A549 (cell line): Measurements from ENCODE around the gene PLCB1. TPM values are rescaled to one million over a fixed set of nuclear protein-coding genes. Genes with fewer than 3 reads are reported as not detected.

ENCODE experiments used
- ATAC-seq, 2 experiments: fragments of 200-7000 bp in 1 of 2; fragments of >200 bp in 1 of 2; cut with Nextera tagmentation in 1 of 2; cut with Tn5 transposase in 1 of 2; 3 replicates each; pipeline versions ENCODE4 v1.8.0 to v1.9.1; 2018 to 2020; ENCODE audit warnings: mild to moderate bottlenecking in 1 of 2, moderate library complexity in 1 of 2
- CTCF ChIA-PET: fragments of 300-600 bp; sonication (Branson Sonifier 250); formaldehyde crosslinking; extraction: SDS; loops from one replicate; lab custom pipeline; 2021; ENCODE audit warnings: antibody characterized with exemption, inconsistent platforms; lab: Yijun Ruan, JAX
- POLR2A ChIA-PET: fragments of 350-600 bp; formaldehyde crosslinking; extraction: SDS; loops from one replicate; lab custom pipeline; 2021; ENCODE audit warnings: antibody characterized with exemption, inconsistent platforms; lab: Yijun Ruan, JAX
- DNase-seq, 2 experiments: peaks; one replicate each; pipeline versions ENCODE4 v3.0.0 to v3.0.0-alpha.2; 2011 to 2016; ENCODE audit warnings: low read depth in 1 of 2, low spot score in 1 of 2
- FAIRE-seq: peaks from 2 replicates; lab custom pipeline; 2011; peaks lifted over from hg19 to GRCh38; lab: Jason Lieb, UNC
- H3K27ac ChIP-seq, 2 experiments: fragments of >200 bp; sonication (Bioruptor Twin); formaldehyde crosslinking; 3 replicates each; pipeline ENCODE4 v1.5.1; 2016 to 2017
- H3K4me1 ChIP-seq: fragments of >200 bp; sonication (Bioruptor Twin); formaldehyde crosslinking; 3 replicates; pipeline ENCODE4 v1.6.1; 2016
- H3K4me2 ChIP-seq: fragments of >200 bp; sonication (Bioruptor Twin); formaldehyde crosslinking; 3 replicates; pipeline ENCODE4 v1.6.1; 2016
- H3K4me3 ChIP-seq: fragments of >200 bp; sonication (Bioruptor Twin); formaldehyde crosslinking; 3 replicates; pipeline ENCODE4 v1.5.1; 2016
- H3K9me3 ChIP-seq: fragments of >200 bp; sonication (Bioruptor Twin); formaldehyde crosslinking; 3 replicates; pipeline ENCODE4 v1.6.1; 2016
- ATOH8 ChIP-seq: fragments of 250-450 bp; sonication (Bioruptor Pico); IDR thresholded peaks from 2 replicates; pipeline ENCODE4 v1.5.0; 2020; ENCODE audit warnings: low read depth, mild to moderate bottlenecking, moderate library complexity
- CBX2 ChIP-seq: fragments of 200-600 bp; sonication (generic); IDR thresholded peaks from 2 replicates; pipeline ENCODE4 v1.6.1; 2016; ENCODE audit warnings: low read depth, mild to moderate bottlenecking, borderline replicate concordance
- CBX8 ChIP-seq: fragments of 200-600 bp; sonication (generic); IDR thresholded peaks from 2 replicates; pipeline ENCODE4 v1.6.1; 2016
- CHD4 ChIP-seq: fragments of 200-600 bp; sonication (generic); IDR thresholded peaks from 2 replicates; pipeline ENCODE4 v1.6.1; 2016; ENCODE audit warnings: antibody characterized with exemption, mild to moderate bottlenecking, borderline replicate concordance
- EHF ChIP-seq: fragments of 250-450 bp; sonication (Bioruptor Pico); IDR thresholded peaks from 2 replicates; pipeline ENCODE4 v1.5.0; 2020; ENCODE audit warnings: mild to moderate bottlenecking
- EHMT2 ChIP-seq: fragments of 200-600 bp; sonication (generic); IDR thresholded peaks from 2 replicates; pipeline ENCODE4 v1.6.1; 2016; ENCODE audit warnings: antibody characterized with exemption, low read depth, mild to moderate bottlenecking, moderate library complexity
- FOSB ChIP-seq: fragments of 250-450 bp; sonication (Bioruptor Pico); IDR thresholded peaks from 2 replicates; pipeline ENCODE4 v1.5.0; 2020; ENCODE audit warnings: mild to moderate bottlenecking, moderate library complexity
- FOSL2 ChIP-seq, 2 experiments: fragments of 450-650 bp in 1 of 2; fragments of >200 bp in 1 of 2; sonication (Bioruptor Twin) in 1 of 2; formaldehyde crosslinking; IDR thresholded peaks; 2 replicates each; pipeline versions ENCODE4 v1.5.0 to v1.6.1; 2016 to 2020; ENCODE audit warnings: mild to moderate bottlenecking in 1 of 2, moderate library complexity in 1 of 2
- HDAC2 ChIP-seq: fragments of 200-600 bp; sonication (generic); IDR thresholded peaks from 2 replicates; pipeline ENCODE4 v1.6.1; 2016
- HEYL ChIP-seq: fragments of 250-450 bp; sonication (Bioruptor Pico); IDR thresholded peaks from 2 replicates; pipeline ENCODE4 v1.8.0; 2021; ENCODE audit warnings: mild to moderate bottlenecking, moderate library complexity
- HOXB13 ChIP-seq: fragments of 250-450 bp; sonication (Bioruptor Pico); IDR thresholded peaks from 2 replicates; pipeline ENCODE4 v1.5.0; 2020; ENCODE audit warnings: low read depth, mild to moderate bottlenecking, moderate library complexity
- JUNB ChIP-seq: fragments of >200 bp; sonication (Bioruptor Twin); formaldehyde crosslinking; IDR thresholded peaks from 2 replicates; pipeline ENCODE4 v1.6.1; 2016
- KDM1A ChIP-seq: fragments of 200-600 bp; sonication (generic); IDR thresholded peaks from 2 replicates; pipeline ENCODE4 v1.6.1; 2016; ENCODE audit warnings: low read depth, mild to moderate bottlenecking
- MAFK ChIP-seq: fragments of 450-650 bp; IDR thresholded peaks from 2 replicates; pipeline ENCODE4 v1.6.1; 2014; ENCODE audit not compliant: partially characterized antibody
- MYC ChIP-seq: IDR thresholded peaks from 2 replicates; pipeline ENCODE4 v1.6.1; 2012; ENCODE audit warnings: mild to moderate bottlenecking, inconsistent platforms, low read length, improper control_type of control experiment, borderline replicate concordance
- NFE2L2 ChIP-seq: fragments of 150-350 bp; conservative IDR thresholded peaks from 2 replicates; pipeline ENCODE4 v1.6.1; 2014; ENCODE audit warnings: low read length
- NPAS2 ChIP-seq: fragments of 250-450 bp; sonication (Bioruptor Pico); IDR thresholded peaks from 2 replicates; pipeline ENCODE4 v1.8.0; 2022; ENCODE audit warnings: mild to moderate bottlenecking, moderate library complexity, borderline replicate concordance
- POLR2A ChIP-seq: IDR thresholded peaks from 2 replicates; pipeline ENCODE4 v1.6.1; 2012; ENCODE audit warnings: mild to moderate bottlenecking, low read length
- RARB ChIP-seq: fragments of 250-450 bp; sonication (Bioruptor Pico); IDR thresholded peaks from 2 replicates; pipeline ENCODE4 v1.8.0; 2021; ENCODE audit warnings: mild to moderate bottlenecking, moderate library complexity
- RFX5 ChIP-seq: fragments of 450-650 bp; IDR thresholded peaks from 2 replicates; pipeline ENCODE4 v1.7.1; 2014; ENCODE audit warnings: antibody characterized with exemption, mild to moderate bottlenecking, moderate library complexity
- RNF2 ChIP-seq: fragments of 200-600 bp; sonication (generic); IDR thresholded peaks from 2 replicates; pipeline ENCODE4 v1.6.1; 2016; ENCODE audit warnings: low read depth, mild to moderate bottlenecking, antibody characterized with exemption, moderate library complexity, borderline replicate concordance
- SREBF2 ChIP-seq: fragments of 450-650 bp; IDR thresholded peaks from 2 replicates; pipeline ENCODE4 v1.6.1; 2014; ENCODE audit warnings: mild to moderate bottlenecking, moderate library complexity
- USF2 ChIP-seq: fragments of 450-650 bp; IDR thresholded peaks from 2 replicates; pipeline ENCODE4 v1.6.1; 2014; ENCODE audit warnings: antibody characterized with exemption
- ZFP36 ChIP-seq: fragments of 450-650 bp; IDR thresholded peaks from 2 replicates; pipeline ENCODE4 v1.6.1; 2014; ENCODE audit warnings: borderline replicate concordance; ENCODE audit not compliant: partially characterized antibody
- ZNF302 ChIP-seq: fragments of 250-450 bp; sonication (Bioruptor Pico); IDR thresholded peaks from 2 replicates; pipeline ENCODE4 v1.9.0; 2021; ENCODE audit warnings: inconsistent platforms, mild to moderate bottlenecking, moderate library complexity
- ZSCAN20 ChIP-seq: fragments of 250-450 bp; sonication (Bioruptor Pico); IDR thresholded peaks from 2 replicates; pipeline ENCODE4 v1.8.0; 2022; ENCODE audit warnings: mild to moderate bottlenecking, moderate library complexity
- WGBS: methylation state at CpG from one replicate; pipeline ENCODE4 v1.1.6; 2017; ENCODE audit errors: missing lambda C conversion rate; 5-methylcytosine and 5-hydroxymethylcytosine counted together
- polyA plus RNA-seq, 4 experiments: library from polyadenylated mRNA; depleted of rRNA in 3 of 4; stranded (reverse); fragments of >200 nt; fragmentation: RNase III in 1 of 4; extraction: RNeasy Plus Mini Kit Qiagen cat#74134 plus additional on column Dnase treatment in 1 of 4; gene quantifications; 2 replicates in 3 of 4; 3 replicates in 1 of 4; pipeline ENCODE4 v1.2.3, GENCODE V29; 2011 to 2017

The PLCB1 gene
- polyA plus RNA-seq, 2 of the 4 experiments (the other 2 are of a cell fraction): 0.97 to 6.3 TPM

GRCh38 chr20:8226106-8226505 lies 94.0 kb downstream of the PLCB1 start:
- DNase-seq (no peak), ATAC-seq (no peak), FAIRE-seq (no peak)
- WGBS: 54% methylated on average over 2 of the region's 2 CpGs
- peaks cover 19% of the 10 kb centered on the region for H3K4me1 ChIP-seq
- no peak overlapping the region for H3K4me3 ChIP-seq
- H3K4me2 ChIP-seq: no peak overlapping the region
- ChIA-PET CTCF (no interaction called here), POLR2A (no interaction called here)
- no peaks in the 10 kb centered on the region for H3K9me3 ChIP-seq
- no peak overlapping the region for H3K27ac ChIP-seq
- TF ChIP-seq RARB (CRISPR knock-in tag) (no peak), RFX5 (no peak), RNF2 (no peak), FOSL2 (IDR thresholded peaks at IDR 0.05) (no peak), FOSL2 (CRISPR knock-in tag; IDR thresholded peaks at IDR 0.05) (no peak), NPAS2 (CRISPR knock-in tag) (no peak), POLR2A (no peak), EHMT2 (no peak), MAFK (no peak), MYC (no peak), CBX2 (no peak), KDM1A (no peak), ZNF302 (CRISPR knock-in tag) (no peak), EHF (no peak), CBX8 (no peak), SREBF2 (no peak), FOSB (CRISPR knock-in tag) (no peak), HOXB13 (CRISPR knock-in tag) (no peak), CHD4 (no peak), USF2 (no peak), ZSCAN20 (CRISPR knock-in tag) (no peak)

GRCh38 chr20:8227293-8227692 lies 95.2 kb downstream of the PLCB1 start:
- WGBS: 52% methylated on average over 3 of the region's 3 CpGs

DNA sequence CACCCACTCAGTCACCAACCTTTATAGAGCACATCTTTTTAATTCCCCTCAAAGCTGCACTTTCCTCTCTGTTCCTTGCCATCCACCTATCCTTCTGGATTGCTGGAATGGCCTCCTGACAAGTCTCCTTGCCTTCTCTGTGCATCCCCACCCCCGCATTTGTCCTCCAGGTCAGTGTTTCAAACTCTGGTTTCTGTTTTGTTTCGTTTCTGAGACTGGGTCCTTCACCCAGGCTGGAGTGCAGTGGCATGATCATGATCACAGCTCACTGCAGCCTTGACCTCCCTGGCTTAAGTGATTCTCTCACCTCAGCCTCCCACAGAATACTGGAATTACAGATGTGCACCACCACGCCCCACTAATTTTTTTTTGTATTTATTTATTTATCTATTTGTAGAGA lies 96.2 kb downstream of the PLCB1 start:
- H3K4me3 ChIP-seq: no peak overlapping the region
- no peak overlapping the region for H3K4me2 ChIP-seq
- no peak overlapping the region for H3K27ac ChIP-seq
- no peak for TF ChIP-seq NFE2L2
- no peak for TF ChIP-seq HOXB13 (CRISPR knock-in tag)
- TF ChIP-seq MYC: no peak
- no peak for TF ChIP-seq ZFP36
- FAIRE-seq: no peak
- ATAC-seq: no peak
- ChIA-PET CTCF (no interaction called here), POLR2A (no interaction called here)
- peaks cover 10% of the 10 kb centered on the region for H3K4me1 ChIP-seq
- no peak for DNase-seq
- no peaks in the 10 kb centered on the region for H3K9me3 ChIP-seq
- WGBS: 21% methylated on average over 3 of the region's 3 CpGs

More at GRCh38 chr20:8227293-8227692, 95.2 kb downstream of the PLCB1 start:
- Histone ChIP-seq H3K4me2 (no peak overlapping the region), H3K4me3 (no peak overlapping the region), H3K4me1 (peaks cover 19% of the 10 kb centered on the region), H3K9me3 (no peaks in the 10 kb centered on the region), H3K27ac (no peak overlapping the region)
- POLR2A ChIA-PET: no interaction called here
- FAIRE-seq (no peak), DNase-seq (no peak), ATAC-seq (no peak)
- TF ChIP-seq ATOH8 (CRISPR knock-in tag) (no peak), MYC (no peak), CBX2 (no peak), HEYL (CRISPR knock-in tag) (no peak), HDAC2 (no peak), JUNB (no peak)
- CTCF ChIA-PET: no interaction called here
